Measurements from ENCODE around the gene SMYD3.
"Not testable (repeated sequence)": the region's sequence is repeated elsewhere in the genome, so short reads cannot be mapped to it uniquely, and the experiment has no call there.

The SMYD3 gene

DNA sequence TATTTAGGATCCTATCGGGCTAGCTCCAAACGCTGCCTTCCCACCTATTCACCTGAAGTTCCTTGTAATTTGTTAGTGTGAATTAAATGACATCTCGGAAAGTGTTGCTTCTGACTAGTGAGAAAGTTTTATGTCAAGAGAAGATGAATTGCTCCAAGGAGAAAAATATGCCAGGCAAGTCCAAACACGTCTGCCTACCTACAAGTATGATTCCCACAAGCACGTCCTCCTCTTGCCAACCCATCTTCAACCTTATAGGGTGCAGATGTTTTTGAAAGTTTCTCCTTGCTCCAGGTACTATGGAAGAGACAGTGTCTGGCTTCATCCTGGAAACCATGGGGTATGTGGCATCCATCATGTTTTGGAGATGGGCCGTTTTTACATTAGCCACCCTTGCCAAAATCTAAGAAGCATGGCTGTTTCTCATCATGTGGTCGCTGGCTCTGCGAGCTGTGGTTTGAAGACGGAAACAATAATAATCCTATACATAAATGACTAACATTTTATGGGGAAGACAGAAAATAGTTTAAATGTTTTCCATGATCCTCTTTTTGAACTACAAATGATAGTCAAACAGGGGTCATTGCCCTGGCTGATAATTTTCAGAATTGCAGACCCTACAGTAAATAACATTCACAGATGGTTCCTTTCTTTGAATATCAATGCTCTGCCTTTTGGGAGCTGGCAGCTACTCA is 505.8 kb downstream of the SMYD3 start:
- peak; percentile 7 for DNase-seq

DNA sequence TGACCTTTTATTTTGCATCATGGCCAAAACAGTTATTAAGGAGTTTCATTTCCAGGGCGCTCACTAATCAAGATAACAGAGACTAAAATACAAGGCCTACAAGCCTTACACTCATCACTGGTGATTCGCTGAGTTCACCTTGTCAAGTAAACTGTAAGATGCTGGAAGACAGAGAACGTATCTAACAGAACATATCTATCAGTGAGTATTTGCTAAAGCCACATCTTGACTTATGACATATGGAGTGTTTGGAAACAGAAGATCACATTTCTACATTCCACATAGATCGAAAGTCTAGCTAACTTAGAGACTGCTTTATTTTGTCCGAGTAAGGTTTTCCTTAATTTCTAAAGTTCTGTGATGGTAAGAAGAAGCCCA is 506.5 kb downstream of the SMYD3 start:
- DNase-seq: no peak

DNA sequence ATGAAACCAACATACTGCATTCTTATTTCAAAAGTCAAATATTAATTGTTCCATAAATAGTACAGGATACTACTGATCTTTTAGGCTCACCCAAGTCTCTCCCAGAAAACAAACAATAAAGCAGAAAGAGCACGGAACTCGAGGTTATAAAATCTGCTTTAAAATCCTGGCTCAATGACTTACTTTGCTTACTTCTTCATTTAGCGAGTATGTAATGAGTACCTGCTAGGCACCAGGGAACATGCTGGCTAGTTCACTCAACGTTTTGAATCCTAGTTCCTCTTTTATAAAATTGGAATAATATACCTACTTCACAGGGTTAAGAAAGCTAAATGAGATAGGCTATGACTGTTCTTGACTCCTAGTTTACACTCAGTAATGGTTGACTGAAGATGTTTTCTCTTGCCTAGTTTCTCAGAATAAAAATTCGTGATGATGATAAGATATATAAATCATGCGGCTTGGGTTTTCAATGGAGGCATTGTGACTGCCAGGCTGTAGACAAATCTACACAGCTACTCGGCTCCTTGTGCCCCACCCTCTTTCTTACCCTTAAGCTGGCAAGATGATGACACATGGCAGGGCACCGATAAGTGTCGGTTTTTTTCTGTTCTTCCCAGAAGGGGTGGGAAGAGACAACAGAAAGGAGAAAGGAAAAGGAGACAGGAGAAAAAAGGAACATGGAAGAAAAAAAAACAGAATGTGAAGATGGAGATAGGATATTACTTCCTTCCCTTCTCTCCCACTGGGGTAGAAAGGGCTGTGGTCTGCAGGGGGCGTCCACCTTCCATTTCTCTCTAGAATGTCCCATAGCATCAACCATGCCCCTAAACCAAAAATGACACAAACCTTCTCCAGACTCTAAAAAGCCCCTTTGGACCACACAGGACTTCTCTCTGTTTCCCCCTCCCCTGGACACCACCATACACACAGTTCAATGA is 507.1 kb downstream of the SMYD3 start:
- DNase-seq: no peak

DNA sequence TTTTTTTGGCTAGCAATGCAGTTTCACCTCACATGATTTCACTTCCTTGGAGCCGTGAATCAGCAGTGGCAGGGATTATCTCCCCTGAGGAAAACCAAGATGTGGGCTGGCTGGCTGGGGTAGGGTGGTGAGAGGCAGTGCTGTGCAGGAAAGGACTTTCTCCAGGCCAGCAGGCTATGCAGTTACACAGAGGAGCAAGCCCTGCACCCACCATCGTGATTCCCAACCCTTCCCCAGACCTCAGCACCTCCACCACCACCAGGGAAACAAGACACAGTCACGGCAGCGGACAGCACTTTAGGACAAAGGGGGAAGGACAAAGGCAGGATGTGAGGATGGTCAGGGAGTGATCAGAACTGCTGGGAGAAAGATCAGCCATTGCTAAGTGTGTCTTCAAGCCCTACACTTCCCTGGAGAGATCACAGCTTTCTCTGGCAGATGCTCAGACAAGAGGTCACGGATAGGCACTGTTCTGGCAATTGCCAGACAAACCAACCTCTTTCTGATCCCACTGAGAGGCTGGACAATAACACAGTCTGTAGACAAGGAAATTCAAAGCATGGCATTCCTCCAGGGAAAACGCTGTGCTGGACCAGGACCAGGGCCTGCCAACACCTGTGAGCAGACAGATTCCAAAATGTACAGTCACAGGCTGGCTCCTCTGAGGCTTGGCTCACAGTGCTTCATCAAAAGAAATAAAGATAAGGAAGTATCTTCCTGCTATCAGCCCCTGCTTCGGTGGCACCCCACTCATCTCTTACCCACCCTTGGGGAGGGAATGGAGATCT is 509.4 kb downstream of the SMYD3 start:
- DNase-seq: no peak

GRCh38 chr1:245996811-245997210 is 510.3 kb downstream of the SMYD3 start:
- DNase-seq: no peak

- DNase-seq: no peak
Measured at GRCh38 chr1:245995474-245995873, 511.6 kb downstream of the SMYD3 start.

- no peak for DNase-seq
Measured at GRCh38 chr1:245991266-245991665, 515.8 kb downstream of the SMYD3 start.

DNA sequence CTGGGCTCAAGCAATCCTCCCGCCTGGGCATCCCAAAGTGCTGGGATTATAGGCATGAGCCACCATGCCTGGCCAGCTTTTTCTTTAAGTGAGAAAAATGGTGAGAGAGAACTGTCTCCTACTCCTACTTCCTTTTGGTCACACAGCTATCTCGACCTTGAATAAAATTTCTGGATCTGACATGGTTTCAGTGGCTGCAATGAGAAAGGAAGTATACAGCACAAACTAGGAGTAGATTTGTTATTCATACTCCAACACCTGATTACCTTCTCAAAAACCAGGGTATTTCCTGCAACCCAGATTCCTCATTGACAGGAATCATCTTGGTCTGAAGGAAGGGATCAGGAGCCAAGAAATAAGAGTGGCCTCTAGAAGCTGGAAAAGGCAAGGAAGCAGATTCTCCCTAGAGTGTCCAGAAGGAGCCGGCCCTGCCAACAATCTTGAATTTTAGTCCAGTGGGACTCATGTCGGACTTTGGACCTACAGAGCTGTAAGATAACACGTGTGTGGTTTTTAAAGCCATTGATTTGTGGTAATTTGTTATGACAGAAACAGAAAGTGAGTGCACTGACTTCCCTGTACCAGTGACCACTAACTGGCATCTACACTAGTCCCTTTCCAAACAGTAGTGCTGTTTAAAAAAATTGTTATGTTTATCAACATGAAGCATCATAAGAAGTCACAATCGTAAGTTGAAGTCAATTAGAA is 516.6 kb downstream of the SMYD3 start:
- DNase-seq: no peak

DNA sequence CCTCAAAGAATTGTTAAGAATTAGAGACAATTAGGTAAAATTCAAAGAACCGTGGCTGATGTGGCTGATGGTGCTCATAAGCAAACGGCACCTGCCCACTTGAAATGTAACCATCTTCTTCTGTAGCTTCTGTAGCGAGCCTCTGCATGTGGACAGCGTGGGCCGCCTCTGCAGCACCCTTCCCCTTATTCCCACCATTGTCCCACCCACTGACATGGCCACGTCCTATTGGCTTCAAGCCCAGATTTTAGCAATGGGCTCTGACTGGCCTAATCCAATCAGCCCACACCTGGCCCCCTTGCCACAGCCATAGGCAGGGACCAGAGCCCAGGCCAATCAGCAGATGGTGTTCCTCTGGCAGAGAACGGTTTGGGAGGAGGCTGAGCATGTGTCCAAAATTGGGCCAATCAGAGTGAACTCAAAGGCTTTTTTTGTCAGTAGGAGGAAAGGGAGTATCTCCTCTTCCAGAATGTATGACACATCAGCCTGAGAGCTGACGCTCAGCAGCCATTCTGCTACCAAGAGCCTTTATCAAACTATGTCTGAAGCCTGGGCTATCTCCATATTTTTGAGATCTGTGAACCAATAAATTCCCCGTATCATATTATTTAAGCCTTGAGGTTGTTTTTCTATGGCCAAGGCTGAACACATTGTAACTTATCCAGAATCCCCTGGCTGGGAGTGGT is 518.5 kb downstream of the SMYD3 start:
- peak; percentile 54 for DNase-seq

- DNase-seq: no peak
Measured at GRCh38 chr1:245987997-245988392, 519.1 kb downstream of the SMYD3 start.

DNA sequence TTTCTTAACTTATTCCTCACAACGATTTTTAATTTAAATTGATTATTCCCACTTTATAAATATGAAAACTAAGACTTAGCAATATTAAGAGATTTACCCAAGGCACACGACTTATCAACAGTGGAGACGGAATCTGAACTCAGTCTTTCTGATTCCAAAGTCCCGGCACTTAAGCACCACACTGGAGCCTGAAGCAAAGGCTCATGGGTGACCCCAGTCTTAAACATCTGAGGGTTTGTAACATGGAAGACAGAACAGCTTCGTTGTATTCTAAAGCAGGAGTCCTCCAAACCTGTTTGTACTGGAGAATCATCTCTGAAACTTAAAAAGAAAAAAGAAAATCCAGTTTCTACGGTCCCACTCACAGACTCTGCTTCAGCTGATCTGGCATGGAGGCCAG is 519.5 kb downstream of the SMYD3 start:
- no peak for DNase-seq

DNA sequence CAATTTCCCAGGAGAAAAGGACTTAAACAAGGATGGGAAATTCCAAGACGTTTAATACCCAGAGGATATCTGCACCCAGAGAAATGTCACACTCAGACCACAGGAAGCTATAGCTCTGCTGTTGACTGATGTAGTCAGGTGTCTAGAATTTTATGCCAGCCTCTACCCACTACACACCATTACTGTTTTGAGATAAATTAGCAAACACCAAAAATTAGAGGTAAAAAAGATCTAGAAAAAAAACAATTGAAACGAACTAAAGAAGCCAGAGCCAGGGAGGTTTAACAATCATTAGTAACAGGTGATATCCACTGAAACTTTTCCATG is 519.9 kb downstream of the SMYD3 start:
- DNase-seq: no peak

GRCh38 chr1:245986404-245987218 is 520.5 kb downstream of the SMYD3 start:
- DNase-seq: no peak

- DNase-seq: no peak
Measured at GRCh38 chr1:245984390-245985155, 522.5 kb downstream of the SMYD3 start.

DNA sequence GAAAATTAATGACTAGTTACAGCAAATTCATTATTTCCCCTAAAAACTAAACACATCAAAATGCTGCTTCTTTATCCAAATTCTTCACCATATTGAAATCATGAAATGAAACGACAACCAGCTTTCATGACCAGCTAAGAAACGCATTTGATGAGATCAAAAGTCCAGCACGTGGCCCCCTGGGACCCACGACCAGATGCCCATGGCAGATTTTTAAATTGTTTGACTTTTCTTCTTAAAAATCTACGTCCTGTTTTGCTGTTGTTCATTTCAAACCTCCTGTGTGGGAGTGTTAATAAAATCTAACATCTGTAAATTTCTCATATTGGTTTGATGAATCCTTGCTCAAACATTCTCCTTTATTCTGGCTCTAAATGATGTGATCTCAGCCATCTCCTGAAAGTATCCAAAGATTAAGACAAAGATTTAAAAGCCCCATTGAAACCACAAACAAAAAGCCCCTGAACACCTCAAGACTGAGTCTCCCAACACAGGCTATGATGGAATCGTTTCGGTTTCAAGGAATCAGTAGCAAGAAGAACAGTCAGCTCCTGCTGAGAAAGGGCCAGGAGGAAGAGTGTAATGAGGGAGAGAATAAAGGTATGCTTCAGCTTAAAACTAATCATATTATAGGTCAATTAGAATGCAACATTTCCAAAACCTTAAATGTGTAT is 523.6 kb downstream of the SMYD3 start:
- DNase-seq: no peak

- no peak for DNase-seq
Measured at GRCh38 chr1:245979589-245979988, 527.5 kb downstream of the SMYD3 start.

- DNase-seq: no peak
Measured at GRCh38 chr1:245978915-245979314, 528.2 kb downstream of the SMYD3 start.

DNA sequence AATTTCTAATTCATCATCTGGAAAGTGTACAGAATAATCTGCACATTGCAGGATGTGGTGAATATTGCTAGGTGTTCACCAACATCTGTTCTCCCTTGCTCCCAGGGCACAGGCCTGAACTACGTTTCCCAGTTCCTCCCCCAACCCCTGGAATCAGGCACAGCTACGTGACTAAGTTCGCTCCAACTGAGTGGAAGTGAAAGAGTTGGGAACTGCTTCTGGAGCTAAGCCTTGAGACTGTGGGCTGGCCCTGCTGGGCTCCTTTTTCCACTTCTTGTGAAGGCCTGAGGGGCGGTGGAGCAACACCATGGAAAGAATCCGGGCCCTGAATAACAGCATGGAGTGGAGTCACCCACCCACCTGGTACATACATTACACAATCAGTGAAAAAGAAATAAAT is 534.6 kb downstream of the SMYD3 start:
- peak; percentile 23 for DNase-seq

GRCh38 chr1:245971711-245972085 is 535.4 kb downstream of the SMYD3 start:
- DNase-seq: no peak

DNA sequence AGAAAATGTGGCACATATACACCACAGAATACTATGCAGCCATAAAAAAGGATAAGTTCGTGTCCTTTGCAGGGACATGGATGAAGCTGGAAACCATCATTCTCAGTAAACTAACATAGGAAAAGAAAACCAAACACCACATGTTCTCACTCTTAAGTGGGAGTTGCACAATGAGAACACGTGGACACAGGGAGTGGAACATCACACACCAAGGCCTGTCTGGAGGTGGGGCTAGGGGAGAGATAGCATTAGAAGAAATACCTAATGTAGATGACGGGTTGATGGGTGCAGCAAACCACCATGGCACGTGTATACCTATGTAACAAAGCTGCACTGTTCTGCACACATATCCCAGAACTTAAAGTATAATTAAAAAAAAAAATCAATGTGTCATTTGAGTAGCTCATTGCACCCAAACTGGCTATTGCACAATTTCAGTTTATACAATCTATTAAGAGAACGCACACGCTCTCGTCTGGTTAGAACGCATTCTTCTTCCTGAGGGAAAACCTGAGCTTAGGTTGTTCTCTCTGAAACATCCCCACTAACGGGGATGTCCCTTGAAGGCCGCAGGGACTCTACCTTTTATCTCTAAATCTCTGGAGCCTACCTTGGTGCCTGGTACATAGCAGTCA is 535.9 kb downstream of the SMYD3 start:
- not testable (repeated sequence) for DNase-seq
